Upper lobe of left lung (tissue), 6 donors: Measurements from ENCODE around the gene AMOTL2. TPM values are rescaled to one million over a fixed set of nuclear protein-coding genes. Genes with fewer than 3 reads are reported as not detected.

ENCODE experiments used
- ATAC-seq, 2 donors: fragments of 200-7000 bp; cut with Tn5 transposase; one replicate each; pipeline ENCODE4 v1.9.1; 2022; ENCODE audit warnings: mild to moderate bottlenecking in 2 of 2, moderate library complexity in 2 of 2; ENCODE audit not compliant: low FRiP score in 2 of 2
- DNase-seq, 2 donors: peaks; one replicate each; pipeline ENCODE4 v3.0.0-alpha.2; 2019 to 2020
- H3K27ac ChIP-seq, 4 donors: fragments of 200-600 bp; sonication (generic); one replicate each; pipeline ENCODE4 v1.5.1; 2016 to 2019
- H3K27me3 ChIP-seq, 4 donors: fragments of 200-600 bp; sonication (generic); one replicate each; pipeline ENCODE4 v1.5.1; 2017 to 2019
- H3K36me3 ChIP-seq, 4 donors: fragments of 200-600 bp; sonication (generic); one replicate each; pipeline ENCODE4 v1.5.1; 2016 to 2019
- H3K4me1 ChIP-seq, 4 donors: fragments of 200-600 bp; sonication (generic); one replicate each; pipeline ENCODE4 v1.5.1; 2018 to 2019
- H3K4me3 ChIP-seq, 4 donors: fragments of 200-600 bp; sonication (generic); one replicate each; pipeline ENCODE4 v1.5.1; 2017 to 2019; ENCODE audit warnings: mild to moderate bottlenecking in 2 of 4, moderate library complexity in 1 of 4
- H3K9me3 ChIP-seq, 4 donors: fragments of 200-600 bp; sonication (generic); one replicate each; pipeline ENCODE4 v1.5.1; 2018 to 2019
- EP300 ChIP-seq, 4 donors: sonication (generic); formaldehyde crosslinking; IDR thresholded peaks; one replicate each; pipeline ENCODE4 v1.5.1; 2017; ENCODE audit warnings: antibody characterized with exemption in 4 of 4, control low read depth in 2 of 4
- POLR2A ChIP-seq, 4 donors: fragments of 450-650 bp; IDR thresholded peaks; one replicate each; pipeline ENCODE4 v1.5.1; 2016 to 2017; ENCODE audit warnings: antibody characterized with exemption in 4 of 4, mild to moderate bottlenecking in 2 of 4
- POLR2AphosphoS5 ChIP-seq, 2 donors: sonication (generic); formaldehyde crosslinking; IDR thresholded peaks; one replicate each; pipeline ENCODE4 v1.5.1; 2017; ENCODE audit warnings: antibody characterized with exemption in 2 of 2
- WGBS, 2 donors: methylation state at CpG; one replicate each; pipeline ENCODE4 v1.1.5; 2017 to 2018; 5-methylcytosine and 5-hydroxymethylcytosine counted together
- total RNA-seq, 6 donors: library from RNA; depleted of rRNA in 4 of 6; stranded (reverse); fragments of >200 nt in 4 of 6; gene quantifications; one replicate each; pipeline versions ENCODE4 v1.1.0 to v1.2.1, GENCODE V29; 2016 to 2021
- TF ChIP-seq, protein P1 (sequence below), 6 experiments: fragments of 450-650 bp in 4 of 6; fragments of 200-600 bp in 2 of 6; sonication (generic) in 2 of 6; IDR thresholded peaks; one replicate each; pipeline ENCODE4 v1.5.1; 2016 to 2019; ENCODE audit warnings: antibody characterized with exemption in 6 of 6
- donor health status: DM: no; HTN: no; CAD: no; lungs with moderate emphysema.
- donor health status: DM: no; HTN: yes; CAD: no; lungs with severe emphysema.

The AMOTL2 gene
- total RNA-seq, 6 donors from 2014 or later: 73.3 to 179 (median 132) TPM

DNA sequence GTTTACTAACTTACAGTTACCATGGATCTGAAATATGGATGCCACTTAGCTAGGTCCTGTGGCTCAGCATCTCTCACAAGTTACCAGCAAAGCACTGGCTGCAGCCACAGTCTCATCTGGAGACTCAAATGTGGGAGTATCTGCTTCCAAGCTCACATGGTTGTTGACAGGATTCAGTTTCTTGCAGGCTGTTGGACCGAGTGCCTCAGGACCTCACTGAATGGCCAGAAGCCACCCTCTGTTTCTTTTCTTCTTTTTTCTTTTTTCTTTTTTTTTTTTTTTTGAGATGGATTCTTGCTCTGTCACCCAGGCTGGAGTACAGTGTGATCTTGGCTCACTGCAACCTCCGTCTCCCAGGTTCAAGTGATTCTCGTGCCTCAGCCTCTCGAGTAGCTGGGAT is 20.1 kb upstream of the AMOTL2 start:
- peaks cover 0 to 6% (median 2%) of the 10 kb centered on the region in 4 donors for H3K4me1 ChIP-seq
- DNase-seq (no peak), ATAC-seq (peak in 1 of 2 donors; percentile 74)
- TF ChIP-seq POLR2A (IDR thresholded peaks at IDR 0.05) (no peak), EP300 (IDR thresholded peaks at IDR 0.05) (no peak), POLR2AphosphoS5 (IDR thresholded peaks at IDR 0.05) (no peak)
- TF ChIP-seq, protein P1, sequence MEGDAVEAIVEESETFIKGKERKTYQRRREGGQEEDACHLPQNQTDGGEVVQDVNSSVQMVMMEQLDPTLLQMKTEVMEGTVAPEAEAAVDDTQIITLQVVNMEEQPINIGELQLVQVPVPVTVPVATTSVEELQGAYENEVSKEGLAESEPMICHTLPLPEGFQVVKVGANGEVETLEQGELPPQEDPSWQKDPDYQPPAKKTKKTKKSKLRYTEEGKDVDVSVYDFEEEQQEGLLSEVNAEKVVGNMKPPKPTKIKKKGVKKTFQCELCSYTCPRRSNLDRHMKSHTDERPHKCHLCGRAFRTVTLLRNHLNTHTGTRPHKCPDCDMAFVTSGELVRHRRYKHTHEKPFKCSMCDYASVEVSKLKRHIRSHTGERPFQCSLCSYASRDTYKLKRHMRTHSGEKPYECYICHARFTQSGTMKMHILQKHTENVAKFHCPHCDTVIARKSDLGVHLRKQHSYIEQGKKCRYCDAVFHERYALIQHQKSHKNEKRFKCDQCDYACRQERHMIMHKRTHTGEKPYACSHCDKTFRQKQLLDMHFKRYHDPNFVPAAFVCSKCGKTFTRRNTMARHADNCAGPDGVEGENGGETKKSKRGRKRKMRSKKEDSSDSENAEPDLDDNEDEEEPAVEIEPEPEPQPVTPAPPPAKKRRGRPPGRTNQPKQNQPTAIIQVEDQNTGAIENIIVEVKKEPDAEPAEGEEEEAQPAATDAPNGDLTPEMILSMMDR (IDR thresholded peaks at IDR 0.05): no peak
- WGBS, 2 donors: 79 to 93% methylated on average over 4 of the region's 4 CpGs
- no peak overlapping the region for H3K27ac ChIP-seq
- H3K9me3 ChIP-seq: no peaks in the 10 kb centered on the region
- H3K4me3 ChIP-seq: no peak overlapping the region
- no peaks in the 10 kb centered on the region for H3K27me3 ChIP-seq
- H3K36me3 ChIP-seq: no peaks in the 10 kb centered on the region

DNA sequence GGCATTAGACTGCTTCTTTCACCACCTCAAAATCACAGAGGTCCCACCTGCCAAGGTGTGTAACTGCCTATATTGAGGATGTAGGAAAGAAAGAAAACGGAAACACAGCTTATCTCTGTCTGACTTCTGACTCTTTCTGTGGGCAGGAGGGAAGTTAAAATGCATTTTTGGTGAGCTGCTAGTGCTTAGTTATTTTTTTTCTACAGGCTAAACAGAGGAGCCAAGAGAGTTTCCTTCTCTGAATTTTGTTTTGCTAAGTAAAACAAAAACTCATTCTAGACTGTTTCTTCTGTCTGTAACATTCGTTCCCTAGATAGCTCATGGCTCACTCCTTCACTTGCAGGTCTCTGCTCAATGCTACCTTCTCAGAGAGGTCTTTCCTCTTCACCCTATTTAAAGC is 18.8 kb upstream of the AMOTL2 start:
- peak overlapping the region in 2 of 4 donors; percentile 14 to 42 for H3K27ac ChIP-seq
- no peak for DNase-seq

GRCh38 chr3:134392336-134392983 is 18.2 kb upstream of the AMOTL2 start:
- ATAC-seq: peak; percentile 34 to 62

More for the DNA sequence above, 18.8 kb upstream of the AMOTL2 start:
- H3K36me3 ChIP-seq: no peaks in the 10 kb centered on the region
- no peak for ATAC-seq
- no peak overlapping the region for H3K4me3 ChIP-seq
- H3K9me3 ChIP-seq: no peaks in the 10 kb centered on the region
- 53 to 59% methylated on average over 2 of the region's 2 CpGs for WGBS, 2 donors
- no peak for TF ChIP-seq POLR2AphosphoS5 (IDR thresholded peaks at IDR 0.05)
- no peak for TF ChIP-seq EP300 (IDR thresholded peaks at IDR 0.05)
- no peak for TF ChIP-seq POLR2A (IDR thresholded peaks at IDR 0.05)
- TF ChIP-seq, protein P1 (IDR thresholded peaks at IDR 0.05): no peak
- peaks cover 0 to 6% (median 4%) of the 10 kb centered on the region in 4 donors for H3K4me1 ChIP-seq
- no peaks in the 10 kb centered on the region for H3K27me3 ChIP-seq

GRCh38 chr3:134389865-134390264 is 15.6 kb upstream of the AMOTL2 start:
- H3K27me3 ChIP-seq: no peaks in the 10 kb centered on the region
- no peaks in the 10 kb centered on the region for H3K9me3 ChIP-seq
- no peak overlapping the region for H3K27ac ChIP-seq
- no peak overlapping the region for H3K4me3 ChIP-seq
- no peaks in the 10 kb centered on the region for H3K36me3 ChIP-seq
- TF ChIP-seq POLR2A (IDR thresholded peaks at IDR 0.05) (no peak), POLR2AphosphoS5 (IDR thresholded peaks at IDR 0.05) (no peak), EP300 (IDR thresholded peaks at IDR 0.05) (no peak)
- TF ChIP-seq, protein P1 (IDR thresholded peaks at IDR 0.05): no peak
- DNase-seq (no peak), ATAC-seq (no peak)
- WGBS, 2 donors: 100% methylated on average over 1 of the region's 1 CpG
- peaks cover 0 to 6% (median 2%) of the 10 kb centered on the region in 4 donors for H3K4me1 ChIP-seq

More at GRCh38 chr3:134392336-134392983, 18.2 kb upstream of the AMOTL2 start:
- Histone ChIP-seq H3K36me3 (no peaks in the 10 kb centered on the region), H3K4me3 (no peak overlapping the region), H3K27ac (peak overlapping the region in 2 of 4 donors; percentile 14 to 42), H3K27me3 (no peaks in the 10 kb centered on the region), H3K9me3 (no peaks in the 10 kb centered on the region), H3K4me1 (peaks cover 0 to 6% (median 4%) of the 10 kb centered on the region in 4 donors)
- TF ChIP-seq POLR2AphosphoS5 (IDR thresholded peaks at IDR 0.05): no peak
- 48 to 63% methylated on average over 1 of the region's 1 CpG for WGBS, 2 donors
- DNase-seq: no peak

DNA sequence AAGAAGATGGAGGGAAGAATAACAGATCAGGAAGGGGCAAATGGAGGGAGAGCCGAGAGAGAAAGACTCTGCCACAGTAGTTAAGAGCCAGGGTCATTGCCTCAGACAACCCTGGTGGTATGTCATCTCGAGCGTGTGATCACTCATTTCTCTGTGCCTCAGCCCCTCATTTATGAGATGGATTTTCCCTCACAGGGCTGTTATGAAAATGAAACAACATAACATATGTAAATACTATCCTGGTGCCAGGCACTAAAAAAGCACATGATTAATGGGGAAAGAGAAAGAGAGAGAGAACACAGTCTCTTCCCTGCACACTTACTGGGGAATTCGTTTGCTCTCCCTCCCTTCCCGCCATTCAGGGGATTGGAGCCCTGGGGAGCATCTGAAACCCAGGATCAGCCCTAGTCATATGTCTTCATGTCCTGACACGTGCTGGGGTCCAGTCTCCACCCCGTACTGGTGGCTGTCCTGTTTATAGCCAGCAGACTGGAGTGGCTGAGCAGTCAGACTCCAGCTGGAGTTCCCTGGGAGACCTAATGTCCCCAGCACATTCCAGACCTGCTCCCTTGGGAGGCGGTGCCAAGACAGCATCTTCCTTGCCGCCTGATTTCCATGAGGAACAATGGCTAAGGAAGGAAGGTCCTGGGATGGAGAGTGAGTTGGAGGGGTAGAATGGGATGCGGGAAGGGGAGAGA is 14.7 kb upstream of the AMOTL2 start:
- Histone ChIP-seq H3K4me1 (peaks cover 0 to 6% (median 2%) of the 10 kb centered on the region in 4 donors), H3K4me3 (no peak overlapping the region), H3K27me3 (no peaks in the 10 kb centered on the region), H3K27ac (no peak overlapping the region), H3K9me3 (no peaks in the 10 kb centered on the region), H3K36me3 (no peaks in the 10 kb centered on the region)
- TF ChIP-seq EP300 (IDR thresholded peaks at IDR 0.05) (no peak), POLR2AphosphoS5 (IDR thresholded peaks at IDR 0.05) (peak in 1 of 2 donors; percentile 15), POLR2A (IDR thresholded peaks at IDR 0.05) (no peak)
- TF ChIP-seq, protein P1 (IDR thresholded peaks at IDR 0.05): no peak
- no peak for ATAC-seq
- WGBS, 2 donors: 46 to 65% methylated on average over 10 of the region's 10 CpGs
- no peak for DNase-seq
